GM12878 (cell line): Measurements from ENCODE around the gene ZNF200. TPM values are rescaled to one million over a fixed set of nuclear protein-coding genes. Genes with fewer than 3 reads are reported as not detected.

ENCODE experiments used
- ATAC-seq: fragments of 200-7000 bp; cut with Tn5 transposase; 3 replicates; pipeline ENCODE4 v1.9.1; 2020; ENCODE audit warnings: mild to moderate bottlenecking, moderate library complexity
- BruUV-seq: library from RNA; stranded (reverse); fragments of 400-500 nt; replicated peaks from 2 replicates; lab custom pipeline; 2021; lab: Mats Ljungman, UMichigan
- CTCF ChIA-PET: fragments of 300-600 bp; sonication (Branson Sonifier 250); formaldehyde crosslinking; extraction: SDS; loops from one replicate; lab custom pipeline; 2021; ENCODE audit warnings: inconsistent platforms; lab: Yijun Ruan, JAX
- POLR2A ChIA-PET: fragments of 350-600 bp; formaldehyde crosslinking; extraction: SDS; loops from one replicate; lab custom pipeline; 2021; ENCODE audit warnings: inconsistent platforms; lab: Charles Lee
- RAD21 ChIA-PET: fragments of 300-600 bp; sonication (Branson Sonifier 250); formaldehyde crosslinking; loops from one replicate; lab custom pipeline; 2023; ENCODE audit warnings: antibody characterized with exemption; ENCODE audit not compliant: unreplicated experiment; lab: Charles Lee
- SMC1A ChIA-PET: fragments of 300-600 bp; sonication (Branson Sonifier 250); formaldehyde crosslinking; loops from one replicate; lab custom pipeline; 2023; ENCODE audit not compliant: unreplicated experiment, uncharacterized antibody; lab: Charles Lee
- DNase-seq: peaks from one replicate; pipeline ENCODE4 v3.0.0-alpha.2; 2011; ENCODE audit warnings: low read depth, low spot score
- FAIRE-seq: peaks from 3 replicates; lab custom pipeline; 2011; peaks lifted over from hg19 to GRCh38; lab: Jason Lieb, UNC
- H2AFZ ChIP-seq: 2 replicates; pipeline ENCODE4 v1.6.0; 2011; ENCODE audit warnings: low read depth, low read length, control low read depth; ENCODE audit not compliant: control insufficient read depth
- H3K27ac ChIP-seq: 2 replicates; pipeline ENCODE4 v1.5.1; 2011; ENCODE audit warnings: control low read depth; ENCODE audit not compliant: control insufficient read depth, insufficient read depth
- H3K27me3 ChIP-seq, 2 experiments: replicated peaks in 1 of 2; 2 replicates each; pipeline versions ENCODE4 v1.6.0 to v1.6.1; 2011; ENCODE audit warnings: low read length in 1 of 2; ENCODE audit not compliant: control insufficient read depth in 2 of 2, insufficient read depth in 2 of 2
- H3K36me3 ChIP-seq, 2 experiments: 2 replicates each; pipeline ENCODE4 v1.5.1; 2011; ENCODE audit warnings: low read length in 1 of 2; ENCODE audit not compliant: control insufficient read depth in 2 of 2, insufficient read depth in 2 of 2
- H3K4me1 ChIP-seq: 2 replicates; pipeline ENCODE4 v1.6.1; 2011; ENCODE audit warnings: mild to moderate bottlenecking, low read length, moderate library complexity, mixed read lengths; ENCODE audit not compliant: control insufficient read depth, insufficient read depth
- H3K4me2 ChIP-seq: 2 replicates; pipeline ENCODE4 v1.6.0; 2011; ENCODE audit warnings: control low read depth; ENCODE audit not compliant: control insufficient read depth, insufficient read depth
- H3K4me3 ChIP-seq: fragments of 200-600 bp; sonication (generic); 2 replicates; pipeline ENCODE4 v1.5.1; 2016
- H3K79me2 ChIP-seq: 2 replicates; pipeline ENCODE4 v1.6.0; 2011; ENCODE audit warnings: low read length; ENCODE audit not compliant: control insufficient read depth, insufficient read depth
- H3K9ac ChIP-seq: 2 replicates; pipeline ENCODE4 v1.8.0; 2011; ENCODE audit warnings: low read length, control low read depth, mixed read lengths; ENCODE audit not compliant: control insufficient read depth, insufficient read depth
- H3K9me3 ChIP-seq: replicated peaks from 3 replicates; pipeline ENCODE4 v1.5.1; 2011; ENCODE audit warnings: mild to moderate bottlenecking, low read length; ENCODE audit not compliant: control insufficient read depth, insufficient read depth
- H4K20me1 ChIP-seq: 2 replicates; pipeline ENCODE4 v1.6.0; 2011; ENCODE audit not compliant: control insufficient read depth, insufficient read depth
- HDGF ChIP-seq: fragments of 450-650 bp; IDR thresholded peaks from 2 replicates; pipeline ENCODE4 v1.6.1; 2016; ENCODE audit warnings: antibody characterized with exemption
- KDM1A ChIP-seq: fragments of 200-600 bp; sonication (generic); IDR thresholded peaks from 2 replicates; pipeline ENCODE4 v1.6.1; 2016; ENCODE audit warnings: borderline replicate concordance
- RUNX3 ChIP-seq: IDR thresholded peaks from 2 replicates; pipeline ENCODE4 v1.6.1; 2012; ENCODE audit warnings: low read length, inconsistent platforms
- TCF3 ChIP-seq: IDR thresholded peaks from 2 replicates; pipeline ENCODE4 v1.6.1; 2012; ENCODE audit warnings: low read depth, mild to moderate bottlenecking, low read length, borderline replicate concordance; ENCODE audit not compliant: insufficient read depth
- ZNF207 ChIP-seq: fragments of 450-650 bp; IDR thresholded peaks from 2 replicates; pipeline ENCODE4 v1.6.1; 2014; ENCODE audit warnings: antibody characterized with exemption, mild to moderate bottlenecking, borderline replicate concordance
- whole genome bisulfite sequencing: methylation state at CpG from one replicate; pipeline ENCODE4 v1.1.6; 2016; ENCODE audit warnings: low lambda C conversion rate; ENCODE audit not compliant: insufficient replicate concordance, insufficient coverage; ENCODE audit errors: missing lambda C conversion rate; 5-methylcytosine and 5-hydroxymethylcytosine counted together
- in situ Hi-C: fragments of 300-500 bp; cut with MboI; formaldehyde crosslinking; loops from 9 replicates; pipeline ENCODE4 v1.14.3; 2018; ENCODE audit warnings: mixed read lengths
- intact Hi-C: fragments of 100-400 bp; cut with micrococcal nuclease; formaldehyde crosslinking; loops from one replicate; pipeline ENCODE4 v1.14.2; 2022; ENCODE audit not compliant: unreplicated experiment
- polyA plus RNA-seq, 11 experiments: library from polyadenylated mRNA; depleted of rRNA in 4 of 11; unstranded in 6 of 11; stranded (reverse) in 5 of 11; fragments of >200 nt; fragmentation: Nextera tagmentation in 4 of 11; fragmentation: Illumina TruSeq in 1 of 11; extraction: Ambion mirVana in 4 of 11; extraction: Trizol in 1 of 11; gene quantifications; 1 replicate in 1 of 11; 2 replicates in 10 of 11; pipeline versions ENCODE4 v1.2.1 to v1.2.3, GENCODE V29; 2011 to 2016; ENCODE audit warnings: inconsistent platforms in 2 of 11, missing spikeins in 2 of 11, low read depth in 1 of 11
- total RNA-seq, 4 experiments: library from RNA; depleted of rRNA in 3 of 4; stranded (reverse); fragments of >200 nt in 3 of 4; fragmentation: Illumina TruSeq in 1 of 4; extraction: Trizol in 1 of 4; gene quantifications; 2 replicates each; pipeline versions ENCODE4 v1.2.1 to v1.2.3, GENCODE V29; 2013 to 2021
- TF ChIP-seq, protein P1 (sequence below): IDR thresholded peaks from 2 replicates; pipeline ENCODE4 v1.6.1; 2011; ENCODE audit warnings: low read depth, low read length, improper control_type of control experiment, borderline replicate concordance
- TF ChIP-seq, protein P2 (sequence below): fragments of 450-650 bp; IDR thresholded peaks from 2 replicates; pipeline ENCODE4 v1.6.1; 2016; ENCODE audit warnings: mild to moderate bottlenecking

Gene ZNF200
- total and polyA plus RNA-seq, 10 of the 15 experiments (the other 5 are each of a cell fraction or from before 2014, with no cell fraction given): 4.0 to 13.9 (median 9.6) TPM

DNA sequence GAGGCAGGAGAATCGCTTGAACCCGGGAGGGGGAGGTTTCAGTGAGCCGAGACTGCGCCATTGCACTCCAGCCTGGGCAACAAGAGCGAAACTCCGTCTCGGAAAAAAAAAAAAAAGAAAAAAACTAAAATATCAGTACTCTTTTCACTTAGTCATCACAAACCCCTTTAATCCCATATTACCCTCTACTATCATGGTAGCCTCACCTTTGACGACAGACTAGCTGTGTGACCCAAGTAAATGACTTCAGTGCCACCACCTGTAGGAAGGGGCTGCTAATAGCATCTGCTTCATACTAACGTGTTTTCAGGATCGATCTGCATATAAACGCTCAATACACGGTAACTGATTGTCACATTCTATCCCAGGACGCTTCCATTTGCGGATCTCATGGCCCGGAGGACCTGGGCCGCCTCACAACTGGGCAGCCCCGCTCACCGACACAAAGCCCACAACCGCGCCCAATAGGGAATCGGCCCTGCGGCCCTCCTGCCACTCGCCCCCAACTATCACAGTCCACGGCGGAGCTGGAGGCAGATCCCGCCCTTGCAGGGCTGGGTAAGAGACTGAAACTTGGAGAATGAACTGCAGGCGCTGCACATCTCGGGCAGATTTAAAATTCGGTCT is 47.3 kb upstream of the ZNF200 start:
- peak overlapping the region; percentile 98 for H3K27ac ChIP-seq
- intact Hi-C loops (loop anchor here (5.0 to 10.0 kb wide), 2 partner anchors 90 to 123 kb away; partner anchors contain the start of genes ZNF174 and ZSCAN32), in situ Hi-C loops (no loop called here)
- DNase-seq: no peak
- RAD21 ChIA-PET: interaction anchor here (0.9 to 1.4 kb wide), 5 partner anchors 12 to 161 kb away, joined by 3 to 5 read pairs (median 4); partner anchors contain the start of genes NAA60, ZNF174, ZNF597 and ZSCAN32
- WGBS: 9% methylated on average over 25 of the region's 29 CpGs
- H3K27me3 ChIP-seq: no peaks in the 10 kb centered on the region
- peaks cover 31% of the 10 kb centered on the region for H3K79me2 ChIP-seq
- SMC1A ChIA-PET: interaction anchor here (0.7 to 1.5 kb wide), 5 partner anchors 15 to 175 kb away, joined by 3 to 5 read pairs (median 4); partner anchors contain the start of gene ZNF200
- no peak for FAIRE-seq
- peak; percentile 55 for ATAC-seq
- H3K4me3 ChIP-seq: peak overlapping the region; percentile 91
- H3K4me1 ChIP-seq: peaks cover 10% of the 10 kb centered on the region; the same call in 1 of the 2 replicates
- peaks cover 18% of the 10 kb centered on the region for H3K9me3 ChIP-seq
- no TSS peak for BruUV-seq
- TF ChIP-seq, protein P1, sequence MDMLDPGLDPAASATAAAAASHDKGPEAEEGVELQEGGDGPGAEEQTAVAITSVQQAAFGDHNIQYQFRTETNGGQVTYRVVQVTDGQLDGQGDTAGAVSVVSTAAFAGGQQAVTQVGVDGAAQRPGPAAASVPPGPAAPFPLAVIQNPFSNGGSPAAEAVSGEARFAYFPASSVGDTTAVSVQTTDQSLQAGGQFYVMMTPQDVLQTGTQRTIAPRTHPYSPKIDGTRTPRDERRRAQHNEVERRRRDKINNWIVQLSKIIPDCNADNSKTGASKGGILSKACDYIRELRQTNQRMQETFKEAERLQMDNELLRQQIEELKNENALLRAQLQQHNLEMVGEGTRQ: no peak
- TF ChIP-seq, protein P2, sequence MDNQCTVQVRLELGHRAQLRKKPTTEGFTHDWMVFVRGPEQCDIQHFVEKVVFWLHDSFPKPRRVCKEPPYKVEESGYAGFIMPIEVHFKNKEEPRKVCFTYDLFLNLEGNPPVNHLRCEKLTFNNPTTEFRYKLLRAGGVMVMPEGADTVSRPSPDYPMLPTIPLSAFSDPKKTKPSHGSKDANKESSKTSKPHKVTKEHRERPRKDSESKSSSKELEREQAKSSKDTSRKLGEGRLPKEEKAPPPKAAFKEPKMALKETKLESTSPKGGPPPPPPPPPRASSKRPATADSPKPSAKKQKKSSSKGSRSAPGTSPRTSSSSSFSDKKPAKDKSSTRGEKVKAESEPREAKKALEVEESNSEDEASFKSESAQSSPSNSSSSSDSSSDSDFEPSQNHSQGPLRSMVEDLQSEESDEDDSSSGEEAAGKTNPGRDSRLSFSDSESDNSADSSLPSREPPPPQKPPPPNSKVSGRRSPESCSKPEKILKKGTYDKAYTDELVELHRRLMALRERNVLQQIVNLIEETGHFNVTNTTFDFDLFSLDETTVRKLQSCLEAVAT: no peak
- TF ChIP-seq ZNF207: no peak
- TF ChIP-seq RUNX3: no peak
- TF ChIP-seq KDM1A: no peak
- TF ChIP-seq HDGF: no peak
- TF ChIP-seq TCF3: no peak
- TF ChIP-seq, all 136 proteins: peak for 0
- Histone ChIP-seq H3K36me3 (peaks cover 5 to 12% of the 10 kb centered on the region in 2 experiments; a peak in 3 of 4 replicates), H2AFZ (peak overlapping the region; percentile 91), H3K9ac (peak overlapping the region; percentile 95), H4K20me1 (no peaks in the 10 kb centered on the region), H3K4me2 (peak overlapping the region; percentile 98)
- ChIA-PET CTCF (interaction anchor here (0.9 to 1.6 kb wide), 7 partner anchors 16 to 219 kb away, joined by 3 to 4 read pairs (median 4); partner anchors contain the start of genes CLUAP1, ZNF174 and ZSCAN32), POLR2A (interaction anchor here (1.0 to 2.1 kb wide), 9 partner anchors 15 to 162 kb away, joined by 3 to 10 read pairs (median 4); partner anchors contain the start of genes NAA60, ZNF174, ZNF200 and ZNF597)
